CD4-positive, CD25-positive, alpha-beta regulatory T cell (primary cell): ENCODE data around the gene RBM47. TPM values are rescaled to one million over a fixed set of nuclear protein-coding genes. Genes with fewer than 3 reads are reported as not detected.
"Not testable (repeated sequence)": the region's sequence is repeated elsewhere in the genome, so short reads cannot be mapped to it uniquely, and the experiment has no call there.

Experiments used
- ATAC-seq, 2 donors: fragments of 150-1000 bp; cut with Tn5 transposase; one replicate each; pipeline ENCODE4 v1.10.0; 2021; ENCODE audit warnings: low read depth in 2 of 2, moderate number of reproducible peaks in 2 of 2, moderate library complexity in 1 of 2
- DNase-seq, 3 donors: peaks; one replicate each; pipeline versions ENCODE4 v3.0.0 to v3.0.0-alpha.2; 2012 to 2022; ENCODE audit warnings: mixed read lengths in 1 of 3
- H3K27ac ChIP-seq: one replicate; pipeline ENCODE4 v1.7.0; 2013; ENCODE audit warnings: mild to moderate bottlenecking, low read length; ENCODE audit not compliant: insufficient read depth, poor library complexity, severe bottlenecking
- H3K27me3 ChIP-seq: one replicate; pipeline ENCODE4 v1.7.0; 2013; ENCODE audit warnings: low read length; ENCODE audit not compliant: control insufficient read depth, insufficient read depth
- H3K36me3 ChIP-seq: one replicate; pipeline ENCODE4 v1.7.0; 2013; ENCODE audit warnings: mild to moderate bottlenecking, low read length, moderate library complexity; ENCODE audit not compliant: control insufficient read depth, insufficient read depth
- H3K4me1 ChIP-seq: 2 replicates; pipeline ENCODE4 v1.7.0; 2013; ENCODE audit warnings: mild to moderate bottlenecking, low read length; ENCODE audit not compliant: insufficient read depth, control insufficient read depth, poor library complexity, severe bottlenecking
- H3K4me3 ChIP-seq: one replicate; pipeline ENCODE4 v1.7.0; 2013; ENCODE audit warnings: low read depth, mild to moderate bottlenecking, low read length, moderate library complexity
- H3K9me3 ChIP-seq, 2 experiments: 1 replicate in 1 of 2; 2 replicates in 1 of 2; pipeline ENCODE4 v1.7.0; 2013; ENCODE audit warnings: low read length in 2 of 2, mild to moderate bottlenecking in 1 of 2, moderate library complexity in 1 of 2; ENCODE audit not compliant: control insufficient read depth in 2 of 2
- H3K27ac Mint-ChIP-seq, 3 donors: one replicate each; pipeline ENCODE4 v1.8.0; 2020 to 2022; ENCODE audit warnings: mild to moderate bottlenecking in 3 of 3, mixed read lengths in 3 of 3, moderate library complexity in 2 of 3
- H3K27me3 Mint-ChIP-seq: one replicate; pipeline ENCODE4 v1.8.0; 2022; ENCODE audit warnings: mild to moderate bottlenecking, mixed read lengths
- H3K36me3 Mint-ChIP-seq: one replicate; pipeline ENCODE4 v1.8.0; 2020; ENCODE audit warnings: mixed read lengths
- H3K4me1 Mint-ChIP-seq, 4 donors: one replicate each; pipeline ENCODE4 v1.8.0; 2020 to 2022; ENCODE audit warnings: mixed read lengths in 4 of 4, mild to moderate bottlenecking in 1 of 4
- H3K4me3 Mint-ChIP-seq, 4 donors: one replicate each; pipeline ENCODE4 v1.8.0; 2020 to 2022; ENCODE audit warnings: mild to moderate bottlenecking in 4 of 4, mixed read lengths in 4 of 4, moderate library complexity in 3 of 4
- H3K9me3 Mint-ChIP-seq, 7 donors: one replicate each; pipeline ENCODE4 v1.8.0; 2020 to 2022; ENCODE audit warnings: mixed read lengths in 7 of 7, mild to moderate bottlenecking in 3 of 7, moderate library complexity in 2 of 7
- polyA plus RNA-seq, 4 donors: library from polyadenylated mRNA; unstranded; fragments of 300-500 nt; fragmentation: Illumina TruSeq; gene quantifications; one replicate each; pipeline ENCODE4 v1.2.3, GENCODE V29; 2021
- total RNA-seq: library from RNA; stranded (reverse); gene quantifications from one replicate; pipeline ENCODE4 v1.2.3, GENCODE V29; 2022

Gene RBM47
- total and polyA plus RNA-seq, 5 donors from 2014 or later: 0.07 to 1.5 (median 0.15) TPM; not detected in 1

GRCh38 chr4:40418430-40419230 lies 211.0 kb downstream of the RBM47 start:
- H3K27ac ChIP-seq: no peak overlapping the region
- H3K27me3 ChIP-seq: peaks cover 2% of the 10 kb centered on the region
- Mint-ChIP-seq H3K4me1 (peaks cover 0 to 4% (median 0%) of the 10 kb centered on the region in 4 donors), H3K27me3 (no peaks in the 10 kb centered on the region), H3K36me3 (no peaks in the 10 kb centered on the region), H3K4me3 (no peak overlapping the region), H3K27ac (peak overlapping the region in 1 of 3 donors; percentile 72), H3K9me3 (peaks cover 0 to 5% (median 3%) of the 10 kb centered on the region in 7 donors)
- no peaks in the 10 kb centered on the region for H3K36me3 ChIP-seq
- no peaks in the 10 kb centered on the region for H3K9me3 ChIP-seq
- ATAC-seq (no peak), DNase-seq (no peak)
- H3K4me1 ChIP-seq: no peaks in the 10 kb centered on the region
- no peak overlapping the region for H3K4me3 ChIP-seq

DNA sequence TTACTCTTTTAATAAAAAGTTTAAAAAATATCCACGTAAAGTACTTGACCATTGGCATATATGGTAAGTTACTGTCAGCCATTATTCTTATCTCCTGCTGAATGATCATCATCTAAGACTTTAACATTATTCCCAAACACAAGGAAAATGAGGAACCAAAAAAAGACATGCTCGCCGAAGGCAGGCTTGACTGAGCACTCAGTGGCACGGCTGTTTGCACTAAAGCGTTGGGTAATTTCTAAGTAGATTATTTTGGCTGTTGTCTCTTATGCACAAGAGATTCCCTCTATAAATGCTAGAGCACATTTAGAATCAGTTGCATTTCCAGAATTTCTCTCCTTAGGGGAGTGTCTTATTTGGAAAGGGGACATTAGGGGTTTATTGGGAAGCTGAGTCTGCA lies 211.7 kb downstream of the RBM47 start:
- Mint-ChIP-seq H3K36me3 (no peaks in the 10 kb centered on the region), H3K4me1 (peaks cover 0 to 4% (median 0%) of the 10 kb centered on the region in 4 donors), H3K27me3 (no peaks in the 10 kb centered on the region), H3K27ac (no peak overlapping the region), H3K4me3 (no peak overlapping the region), H3K9me3 (peaks cover 0 to 5% (median 3%) of the 10 kb centered on the region in 7 donors)
- no peaks in the 10 kb centered on the region for H3K9me3 ChIP-seq
- no peak overlapping the region for H3K4me3 ChIP-seq
- DNase-seq (no peak), ATAC-seq (no peak)
- no peaks in the 10 kb centered on the region for H3K4me1 ChIP-seq
- no peaks in the 10 kb centered on the region for H3K36me3 ChIP-seq
- peaks cover 2% of the 10 kb centered on the region for H3K27me3 ChIP-seq
- H3K27ac ChIP-seq: no peak overlapping the region

DNA sequence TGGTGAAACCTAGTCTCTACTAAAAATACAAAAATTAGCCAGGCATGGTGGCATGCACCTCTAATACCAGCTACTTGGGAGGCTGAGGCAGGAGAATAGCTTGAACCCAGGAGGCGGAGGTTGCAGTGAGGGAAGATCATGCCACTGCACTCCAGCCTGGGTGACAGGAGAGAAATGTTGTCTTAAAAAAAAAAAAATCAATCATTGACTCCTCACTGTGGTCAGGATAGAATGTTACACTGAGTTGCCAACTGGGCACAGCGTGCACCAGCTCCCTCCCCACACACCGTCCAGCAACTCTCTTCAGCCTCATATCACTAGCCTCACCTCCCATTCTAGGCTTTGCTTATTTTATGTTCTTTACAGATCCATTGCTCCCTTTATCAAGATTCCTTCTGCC lies 215.0 kb downstream of the RBM47 start:
- Mint-ChIP-seq H3K9me3 (peaks cover 0 to 5% (median 3%) of the 10 kb centered on the region in 7 donors), H3K27ac (no peak overlapping the region)
- no peak for ATAC-seq

DNA sequence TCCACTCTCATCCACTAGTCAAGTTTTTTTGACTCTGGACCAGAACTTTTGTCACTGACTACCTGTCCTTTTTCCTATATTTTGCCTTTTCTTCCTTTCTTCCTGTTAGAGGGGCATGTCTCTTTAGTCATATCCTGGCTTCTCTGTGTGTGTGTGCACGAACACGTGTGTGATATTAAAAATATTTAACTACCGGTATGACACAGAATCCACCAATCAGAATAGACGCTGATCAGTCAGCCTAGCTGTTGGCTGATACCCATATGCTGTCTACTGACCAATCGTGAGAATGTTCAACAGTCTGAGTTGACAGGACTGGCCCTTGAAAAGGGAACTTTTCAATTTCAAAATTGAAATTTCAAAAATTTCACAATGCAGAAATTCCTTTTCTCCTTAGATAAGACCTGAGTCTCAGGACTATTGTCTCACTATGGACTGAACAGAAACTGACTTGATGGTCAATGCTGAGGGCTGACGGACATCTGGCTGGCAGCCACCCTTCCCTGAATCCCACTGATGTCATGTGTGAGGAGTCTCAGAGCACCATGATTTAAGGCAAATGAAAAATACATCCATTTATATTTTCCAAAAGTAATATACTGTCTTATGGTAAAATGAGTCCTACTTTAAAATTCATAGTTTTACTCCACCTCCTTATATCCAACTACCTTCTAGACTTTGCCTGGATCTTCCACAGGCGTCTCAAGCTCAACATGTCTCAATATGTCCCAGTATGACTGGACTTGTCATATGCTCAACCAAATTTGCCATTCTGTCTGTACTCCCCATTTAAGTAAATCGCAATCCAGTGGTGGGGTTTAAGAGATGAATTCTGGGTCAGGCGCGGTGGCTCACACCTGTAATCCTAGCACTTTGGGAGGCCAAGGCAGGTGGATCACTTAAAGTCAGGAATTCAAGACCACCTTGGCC lies 216.5 kb downstream of the RBM47 start:
- Mint-ChIP-seq H3K27me3 (peaks cover 4% of the 10 kb centered on the region), H3K27ac (no peak overlapping the region), H3K4me3 (no peak overlapping the region), H3K9me3 (peaks cover 0 to 3% (median 2%) of the 10 kb centered on the region in 7 donors), H3K4me1 (no peaks in the 10 kb centered on the region), H3K36me3 (no peaks in the 10 kb centered on the region)
- H3K27ac ChIP-seq: no peak overlapping the region
- H3K4me3 ChIP-seq: no peak overlapping the region
- H3K9me3 ChIP-seq: no peaks in the 10 kb centered on the region
- ATAC-seq (no peak), DNase-seq (no peak)
- H3K36me3 ChIP-seq: no peaks in the 10 kb centered on the region
- H3K27me3 ChIP-seq: peaks cover 8% of the 10 kb centered on the region
- H3K4me1 ChIP-seq: no peaks in the 10 kb centered on the region

More for the DNA sequence above, 215.0 kb downstream of the RBM47 start:
- Mint-ChIP-seq H3K4me1 (no peaks in the 10 kb centered on the region), H3K27me3 (peaks cover 4% of the 10 kb centered on the region), H3K36me3 (no peaks in the 10 kb centered on the region), H3K4me3 (no peak overlapping the region)
- DNase-seq: no peak
- peaks cover 10% of the 10 kb centered on the region for H3K27me3 ChIP-seq
- H3K9me3 ChIP-seq: no peaks in the 10 kb centered on the region
- H3K4me1 ChIP-seq: no peaks in the 10 kb centered on the region
- no peaks in the 10 kb centered on the region for H3K36me3 ChIP-seq
- no peak overlapping the region for H3K27ac ChIP-seq
- no peak overlapping the region for H3K4me3 ChIP-seq

DNA sequence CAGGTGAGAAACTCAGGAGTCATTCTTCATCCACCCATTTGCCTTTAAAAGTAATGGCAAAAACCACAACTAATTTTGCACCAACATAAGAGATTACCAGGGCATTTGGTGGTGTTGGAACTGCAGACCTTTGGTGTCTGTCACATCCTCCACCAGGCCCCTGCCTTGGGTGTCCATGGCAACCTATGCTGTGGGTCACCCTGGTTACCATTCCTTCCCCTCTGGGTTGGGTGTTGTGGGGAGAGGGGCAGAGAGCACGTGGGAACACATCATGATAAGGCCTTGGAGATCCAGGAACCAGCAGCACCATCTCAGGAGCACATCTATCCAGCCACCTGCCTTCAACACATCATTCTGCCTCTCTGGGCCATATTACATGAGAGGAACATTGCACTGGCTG lies 217.3 kb downstream of the RBM47 start:
- DNase-seq (no peak), ATAC-seq (no peak)
- Histone ChIP-seq H3K4me1 (no peaks in the 10 kb centered on the region), H3K36me3 (no peaks in the 10 kb centered on the region), H3K9me3 (peaks cover 0 to under 1% of the 10 kb centered on the region in 2 experiments), H3K27me3 (peaks cover 8% of the 10 kb centered on the region), H3K4me3 (no peak overlapping the region), H3K27ac (no peak overlapping the region)
- H3K27ac Mint-ChIP-seq: no peak overlapping the region
- peaks cover 0 to 8% (median 3%) of the 10 kb centered on the region in 7 donors for H3K9me3 Mint-ChIP-seq
- H3K27me3 Mint-ChIP-seq: peaks cover 4% of the 10 kb centered on the region
- H3K4me1 Mint-ChIP-seq: no peaks in the 10 kb centered on the region
- no peak overlapping the region for H3K4me3 Mint-ChIP-seq
- no peaks in the 10 kb centered on the region for H3K36me3 Mint-ChIP-seq

GRCh38 chr4:40409835-40410234 lies 219.8 kb downstream of the RBM47 start:
- peaks cover 8% of the 10 kb centered on the region for H3K27me3 ChIP-seq
- no peak overlapping the region for H3K4me3 ChIP-seq
- peaks cover 4% of the 10 kb centered on the region for H3K27me3 Mint-ChIP-seq
- peaks cover 0 to 1% of the 10 kb centered on the region in 2 experiments for H3K9me3 ChIP-seq
- H3K36me3 Mint-ChIP-seq: peaks cover 3% of the 10 kb centered on the region
- no peak overlapping the region for H3K27ac Mint-ChIP-seq
- H3K9me3 Mint-ChIP-seq: peaks cover 0 to 11% (median 7%) of the 10 kb centered on the region in 7 donors
- no peaks in the 10 kb centered on the region for H3K36me3 ChIP-seq
- no peak overlapping the region for H3K27ac ChIP-seq
- ATAC-seq (no peak), DNase-seq (no peak)
- H3K4me1 Mint-ChIP-seq: no peaks in the 10 kb centered on the region
- no peak overlapping the region for H3K4me3 Mint-ChIP-seq
- H3K4me1 ChIP-seq: no peaks in the 10 kb centered on the region

DNA sequence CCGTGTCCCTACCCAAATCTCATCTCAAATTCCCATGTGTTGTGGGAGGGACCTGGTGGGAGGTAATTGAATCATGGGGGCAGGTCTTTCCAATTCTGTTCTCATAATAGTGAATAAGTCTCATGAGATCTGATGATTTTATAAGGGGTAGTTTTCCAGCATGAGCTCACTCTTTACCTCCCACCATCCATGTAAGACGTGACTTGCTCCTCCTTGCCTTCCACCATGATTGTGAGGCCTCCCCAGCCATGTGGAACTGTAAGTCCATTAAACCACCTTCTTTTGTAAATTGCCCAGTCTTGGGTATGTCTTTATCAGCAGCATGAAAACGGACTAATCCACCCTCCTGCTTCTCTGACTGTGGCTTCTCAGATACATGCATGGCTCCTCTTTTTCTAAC lies 222.2 kb downstream of the RBM47 start:
- H3K4me3 Mint-ChIP-seq, H3K27ac Mint-ChIP-seq, H3K4me3 ChIP-seq, H3K27ac ChIP-seq, H3K36me3 ChIP-seq, H3K27me3 Mint-ChIP-seq, H3K4me1 ChIP-seq, H3K36me3 Mint-ChIP-seq, H3K9me3 ChIP-seq, H3K27me3 ChIP-seq, H3K4me1 Mint-ChIP-seq, DNase-seq, ATAC-seq: not testable (repeated sequence)
- H3K9me3 Mint-ChIP-seq: peaks cover 0 to 11% (median 8%) of the 10 kb centered on the region in 7 donors
